SH-SY5Y (cell line): ENCODE results near the gene CPZ.

Experiments used
- GATA2 ChIP-seq: IDR thresholded peaks from 2 replicates; pipeline ENCODE4 v1.6.1; 2011; ENCODE audit warnings: mild to moderate bottlenecking, low read depth, low read length
- GATA3 ChIP-seq: IDR thresholded peaks from 2 replicates; pipeline ENCODE4 v1.6.1; 2011; ENCODE audit warnings: low read depth, mild to moderate bottlenecking, low read length, moderate library complexity

- TF ChIP-seq GATA3 (no peak), GATA2 (no peak)
These were observed 4.8 kb downstream of the CPZ start for GRCh38 chr4:8597319-8597718.
